Fibroblast of lung (primary cell): ENCODE results near the gene SPHK1. TPM values are rescaled to one million over a fixed set of nuclear protein-coding genes. Genes with fewer than 3 reads are reported as not detected.

Source experiments
- DNase-seq, 2 donors: peaks; one replicate each; pipeline versions ENCODE4 v3.0.0 to v3.0.0-alpha.2; 2010; ENCODE audit warnings: low read depth in 2 of 2
- H2AFZ ChIP-seq: 2 replicates; pipeline ENCODE4 v1.5.1; 2012; ENCODE audit warnings: low read length, control low read depth, inconsistent platforms
- H3K27ac ChIP-seq: 2 replicates; pipeline ENCODE4 v1.5.1; 2011; ENCODE audit warnings: low read length, control low read depth; ENCODE audit not compliant: insufficient read depth
- H3K27me3 ChIP-seq: 2 replicates; pipeline ENCODE4 v1.5.1; 2011; ENCODE audit warnings: mild to moderate bottlenecking, low read length; ENCODE audit not compliant: control insufficient read depth, insufficient read depth
- H3K36me3 ChIP-seq: 2 replicates; pipeline ENCODE4 v1.5.1; 2011; ENCODE audit warnings: low read length; ENCODE audit not compliant: control insufficient read depth, insufficient read depth
- H3K4me1 ChIP-seq: 2 replicates; pipeline ENCODE4 v1.5.1; 2011; ENCODE audit warnings: low read length; ENCODE audit not compliant: control insufficient read depth, insufficient read depth; ENCODE audit errors: extremely low read depth
- H3K4me2 ChIP-seq: 2 replicates; pipeline ENCODE4 v1.5.1; 2011; ENCODE audit warnings: low read length, control low read depth; ENCODE audit not compliant: insufficient read depth; ENCODE audit errors: extremely low read depth
- H3K4me3 ChIP-seq, 4 experiments: fragments of 200-600 bp in 1 of 4; sonication (generic) in 1 of 4; replicated peaks in 1 of 4; 2 replicates each; pipeline ENCODE4 v1.5.1; 2011 to 2016; ENCODE audit warnings: low read length in 4 of 4, low read depth in 3 of 4, mild to moderate bottlenecking in 3 of 4, control low read depth in 2 of 4, inconsistent platforms in 1 of 4, mixed read lengths in 1 of 4; ENCODE audit not compliant: insufficient read depth in 1 of 4; ENCODE audit errors: control extremely low read depth in 1 of 4
- H3K79me2 ChIP-seq: 2 replicates; pipeline ENCODE4 v1.5.1; 2012; ENCODE audit warnings: mild to moderate bottlenecking, low read length, inconsistent platforms; ENCODE audit not compliant: control insufficient read depth, insufficient read depth
- H3K9ac ChIP-seq: 2 replicates; pipeline ENCODE4 v1.5.1; 2011; ENCODE audit warnings: mild to moderate bottlenecking, low read length, control low read depth; ENCODE audit not compliant: insufficient read depth
- H3K9me3 ChIP-seq: 2 replicates; pipeline ENCODE4 v1.5.1; 2012; ENCODE audit warnings: low read depth, low read length; ENCODE audit not compliant: control insufficient read depth, insufficient read depth
- H4K20me1 ChIP-seq: 2 replicates; pipeline ENCODE4 v1.5.1; 2011; ENCODE audit warnings: low read length; ENCODE audit not compliant: control insufficient read depth, insufficient read depth; ENCODE audit errors: extremely low read depth
- EZH2 ChIP-seq: IDR thresholded peaks from 2 replicates; pipeline ENCODE4 v1.5.1; 2012; ENCODE audit warnings: low read length, control low read depth, mild to moderate bottlenecking; ENCODE audit errors: missing control alignments
- polyA plus RNA-seq, 2 donors: library from polyadenylated mRNA; depleted of rRNA in 1 of 2; stranded (reverse) in 1 of 2; unstranded in 1 of 2; fragments of >200 nt; gene quantifications; 2 replicates each; pipeline ENCODE4 v1.2.1, GENCODE V29; 2011 to 2012; ENCODE audit warnings: missing spikeins in 1 of 2
- total RNA-seq: library from RNA; depleted of rRNA; stranded (reverse); fragments of >200 nt; gene quantifications from 2 replicates; pipeline ENCODE4 v1.2.1, GENCODE V29; 2014
- TF ChIP-seq, protein P1 (sequence below), 2 donors: IDR thresholded peaks in 1 of 2; conservative IDR thresholded peaks in 1 of 2; 1 replicate in 1 of 2; 2 replicates in 1 of 2; pipeline ENCODE4 v1.5.1; 2011 to 2012; ENCODE audit warnings: low read length in 2 of 2, control low read depth in 1 of 2, inconsistent platforms in 1 of 2, low read depth in 1 of 2, mild to moderate bottlenecking in 1 of 2

Gene SPHK1
- total and polyA plus RNA-seq, 2 donors (not counting 1 experiment from before 2014, with no cell fraction given) = 5.0 to 9.4 TPM

DNA sequence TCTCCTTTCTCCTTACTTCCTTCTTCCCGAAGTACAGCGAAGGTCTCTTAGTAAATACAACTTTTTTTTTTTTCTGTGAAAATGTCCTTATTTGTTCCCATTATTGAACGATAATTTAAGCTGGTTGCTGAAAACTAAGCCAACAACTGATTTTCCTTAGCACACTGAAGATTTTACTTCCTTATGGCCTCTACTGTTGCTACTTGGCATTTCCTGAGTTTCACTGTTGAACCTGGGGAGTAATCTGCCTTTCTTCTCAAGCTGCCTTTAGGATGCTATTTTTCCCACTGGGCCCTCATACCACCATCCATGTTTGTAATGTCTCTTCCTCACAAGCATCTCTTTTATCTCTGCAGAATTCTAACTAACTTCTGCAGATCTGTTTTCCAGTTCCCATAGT, 42.4 kb downstream of the SPHK1 start:
- Histone ChIP-seq H3K4me2 (no peak overlapping the region), H3K4me3 (no peak overlapping the region), H3K27me3 (no peaks in the 10 kb centered on the region), H4K20me1 (no peaks in the 10 kb centered on the region), H3K9ac (no peak overlapping the region), H3K4me1 (peaks cover 4% of the 10 kb centered on the region), H3K27ac (no peak overlapping the region), H3K36me3 (no peaks in the 10 kb centered on the region), H3K79me2 (no peaks in the 10 kb centered on the region), H3K9me3 (no peaks in the 10 kb centered on the region), H2AFZ (no peak overlapping the region)
- DNase-seq = no peak
- TF ChIP-seq, protein P1, sequence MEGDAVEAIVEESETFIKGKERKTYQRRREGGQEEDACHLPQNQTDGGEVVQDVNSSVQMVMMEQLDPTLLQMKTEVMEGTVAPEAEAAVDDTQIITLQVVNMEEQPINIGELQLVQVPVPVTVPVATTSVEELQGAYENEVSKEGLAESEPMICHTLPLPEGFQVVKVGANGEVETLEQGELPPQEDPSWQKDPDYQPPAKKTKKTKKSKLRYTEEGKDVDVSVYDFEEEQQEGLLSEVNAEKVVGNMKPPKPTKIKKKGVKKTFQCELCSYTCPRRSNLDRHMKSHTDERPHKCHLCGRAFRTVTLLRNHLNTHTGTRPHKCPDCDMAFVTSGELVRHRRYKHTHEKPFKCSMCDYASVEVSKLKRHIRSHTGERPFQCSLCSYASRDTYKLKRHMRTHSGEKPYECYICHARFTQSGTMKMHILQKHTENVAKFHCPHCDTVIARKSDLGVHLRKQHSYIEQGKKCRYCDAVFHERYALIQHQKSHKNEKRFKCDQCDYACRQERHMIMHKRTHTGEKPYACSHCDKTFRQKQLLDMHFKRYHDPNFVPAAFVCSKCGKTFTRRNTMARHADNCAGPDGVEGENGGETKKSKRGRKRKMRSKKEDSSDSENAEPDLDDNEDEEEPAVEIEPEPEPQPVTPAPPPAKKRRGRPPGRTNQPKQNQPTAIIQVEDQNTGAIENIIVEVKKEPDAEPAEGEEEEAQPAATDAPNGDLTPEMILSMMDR (conservative IDR thresholded peaks at IDR 0.05 in 1 of 2, IDR thresholded peaks at IDR 0.05 in 1 of 2; ENCODE audit: low read depth in 1 of 2, low read length in 2 of 2) = no peak
- no peak for TF ChIP-seq EZH2

DNA sequence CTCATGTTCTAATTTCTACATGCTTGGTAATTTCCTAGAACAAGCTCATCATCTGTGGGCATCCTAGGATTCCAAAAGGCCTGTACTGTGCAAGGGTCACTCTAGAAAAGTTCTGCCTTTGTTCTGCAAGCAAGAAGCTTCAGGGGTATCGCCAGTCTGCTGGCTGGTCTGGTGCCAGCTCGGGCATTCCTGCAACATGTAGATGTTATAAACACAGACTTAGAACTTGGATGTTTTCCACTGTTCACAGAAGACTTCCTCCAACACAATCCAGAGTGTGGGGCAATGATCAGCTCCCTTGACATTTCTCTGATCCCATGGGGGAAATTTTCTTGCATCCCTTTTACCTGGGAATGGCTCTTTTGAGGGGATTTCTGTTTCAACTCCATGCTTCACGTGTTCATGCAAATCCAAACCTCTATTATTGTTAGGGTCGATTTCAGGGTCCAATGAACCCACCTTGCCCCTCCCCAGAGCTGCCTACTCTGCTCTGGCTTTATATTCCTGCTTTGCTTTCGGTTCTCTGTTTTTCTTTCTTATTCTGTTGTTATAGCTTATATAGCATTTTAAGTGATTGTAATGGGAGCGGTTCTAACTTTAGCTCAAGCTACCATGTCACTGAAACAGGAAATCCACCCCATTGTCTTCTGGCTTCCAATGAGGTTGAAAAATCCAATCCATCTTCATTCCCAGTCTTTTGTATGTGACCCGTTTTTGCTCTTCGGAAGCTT, 43.3 kb downstream of the SPHK1 start:
- no peak overlapping the region for H3K4me2 ChIP-seq
- H3K79me2 ChIP-seq = peaks cover 4% of the 10 kb centered on the region
- H2AFZ ChIP-seq = no peak overlapping the region
- no peak overlapping the region for H3K4me3 ChIP-seq
- no peak overlapping the region for H3K9ac ChIP-seq
- H3K36me3 ChIP-seq = no peaks in the 10 kb centered on the region
- peak; percentile 60 to 76 for DNase-seq
- TF ChIP-seq, protein P1 (conservative IDR thresholded peaks at IDR 0.05 in 1 of 2, IDR thresholded peaks at IDR 0.05 in 1 of 2; ENCODE audit: low read depth in 1 of 2, low read length in 2 of 2) = no peak
- TF ChIP-seq EZH2 = no peak
- no peaks in the 10 kb centered on the region for H3K27me3 ChIP-seq
- H3K9me3 ChIP-seq = no peaks in the 10 kb centered on the region
- H3K4me1 ChIP-seq = peaks cover 4% of the 10 kb centered on the region
- peaks cover 3% of the 10 kb centered on the region for H4K20me1 ChIP-seq
- H3K27ac ChIP-seq = no peak overlapping the region

DNA sequence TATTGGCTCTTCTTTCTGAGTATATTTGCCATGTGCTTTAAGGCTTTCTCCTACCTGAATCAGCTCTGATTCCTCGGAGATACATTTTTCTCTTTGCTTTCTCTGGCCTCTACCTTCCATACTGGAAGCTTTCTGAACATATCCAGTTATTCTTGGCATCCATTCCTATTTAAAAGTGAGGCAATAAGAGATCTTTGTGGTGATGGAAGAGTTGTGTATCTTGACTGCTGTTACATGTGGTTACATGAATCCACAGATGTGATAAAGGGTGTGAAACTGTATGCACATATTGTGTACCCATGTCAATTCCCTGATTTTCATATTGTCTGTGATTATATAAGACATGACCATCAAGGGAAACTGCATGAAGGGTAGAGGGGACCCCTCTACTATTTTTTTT, 44.1 kb downstream of the SPHK1 start:
- Histone ChIP-seq H3K9ac (no peak overlapping the region), H3K79me2 (peaks cover 4% of the 10 kb centered on the region)
- peak in 1 of 2 donors; percentile 31 for DNase-seq

More for the DNA sequence above, 44.1 kb downstream of the SPHK1 start:
- Histone ChIP-seq H3K9me3 (no peaks in the 10 kb centered on the region), H3K4me2 (no peak overlapping the region), H3K4me1 (peaks cover 4% of the 10 kb centered on the region), H4K20me1 (peaks cover 3% of the 10 kb centered on the region), H3K36me3 (no peaks in the 10 kb centered on the region), H3K27me3 (no peaks in the 10 kb centered on the region), H2AFZ (no peak overlapping the region), H3K27ac (no peak overlapping the region), H3K4me3 (no peak overlapping the region)
- no peak for TF ChIP-seq EZH2
- TF ChIP-seq, protein P1 (conservative IDR thresholded peaks at IDR 0.05 in 1 of 2, IDR thresholded peaks at IDR 0.05 in 1 of 2; ENCODE audit: low read depth in 1 of 2, low read length in 2 of 2) = no peak
